NOMO-1 treated with DMSO at 0.1 percent for 48 hours (cell line): ENCODE data around the gene MINDY1.

Source experiments
- DNase-seq: peaks from one replicate; lab custom pipeline; 2025; ENCODE audit not compliant: unreplicated experiment; lab: John Stamatoyannopoulos, UW

MINDY1 gene

GRCh38 chr1:150987924-150988323, 18.8 kb downstream of the MINDY1 start:
- no peak for DNase-seq

DNA sequence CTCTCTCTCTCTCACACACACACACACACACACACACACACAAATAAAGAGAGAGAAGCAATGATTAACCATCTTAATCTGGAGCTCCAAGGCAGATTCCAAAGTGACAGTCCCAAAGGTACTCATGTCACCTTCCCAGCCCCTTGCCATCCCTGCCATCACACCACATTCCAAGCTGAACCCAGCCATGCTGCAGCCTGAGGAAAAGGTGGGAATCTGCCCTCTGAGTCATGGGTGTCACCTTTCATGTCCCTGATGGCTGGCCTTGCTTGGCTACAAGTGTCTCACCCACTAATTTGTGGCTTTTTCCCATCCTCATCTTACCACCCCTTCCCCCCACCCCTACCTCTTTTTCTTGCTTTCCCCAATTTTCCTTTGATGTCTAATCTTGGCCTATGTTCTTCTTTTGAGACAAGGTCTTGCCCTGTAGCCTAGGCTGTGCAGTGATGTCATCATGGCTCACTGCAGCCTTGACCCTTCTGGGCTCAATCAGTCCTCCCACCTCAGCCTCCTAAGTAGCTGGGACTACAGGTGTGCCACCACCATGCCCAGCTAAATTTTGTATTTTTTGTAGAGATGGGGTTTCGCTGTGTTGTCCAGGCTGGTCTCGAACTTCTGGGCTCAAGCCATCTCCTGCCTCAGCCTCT, 21.4 kb downstream of the MINDY1 start:
- no peak for DNase-seq

DNA sequence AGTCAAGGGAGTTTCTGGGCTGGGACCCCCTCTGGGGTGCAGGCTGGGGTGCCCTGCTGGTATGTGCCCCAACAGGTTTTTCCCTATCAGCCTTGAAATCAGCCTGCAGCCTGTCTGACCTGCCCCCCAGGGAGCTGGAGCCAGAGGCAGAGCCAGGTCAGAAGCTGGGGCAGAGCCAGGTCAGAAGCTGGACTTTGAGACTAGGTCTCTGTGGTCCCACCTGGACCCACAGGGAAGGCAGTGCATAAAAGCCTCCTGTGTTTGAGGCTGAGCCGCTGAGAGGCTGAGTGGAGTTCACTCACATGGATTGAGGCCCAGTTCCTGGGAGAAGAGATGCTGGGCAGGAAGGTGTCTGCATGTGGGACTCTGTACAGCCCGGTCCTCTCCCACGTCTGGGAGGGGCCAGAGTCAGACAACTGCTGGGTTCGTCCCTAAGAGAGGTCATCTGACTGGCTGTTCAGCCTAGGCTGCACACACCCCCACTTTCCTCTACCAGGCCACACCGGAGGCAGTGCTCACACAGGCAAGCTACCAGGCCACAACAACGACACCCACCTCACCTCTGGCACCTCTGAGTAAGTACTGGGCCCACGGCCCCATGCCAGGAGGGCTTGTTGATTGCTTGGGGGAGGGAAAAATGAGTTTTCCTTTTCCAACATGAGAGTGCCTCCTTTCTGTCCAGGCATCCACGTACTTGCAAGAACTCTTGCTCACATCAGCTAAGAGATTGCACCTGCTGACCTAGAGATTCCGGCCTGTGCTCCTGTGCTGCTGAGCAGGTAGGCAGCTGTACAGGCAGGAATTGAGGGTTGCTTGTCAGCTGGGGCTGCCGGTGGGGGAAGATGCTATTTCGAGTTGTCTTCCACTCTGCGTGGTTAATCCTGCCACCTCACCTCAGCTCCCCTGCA, 24.6 kb downstream of the MINDY1 start, which contains the start of gene ANXA9:
Gene ANXA9 (plus strand): TSS at position 488 of the 908 bp plus-strand sequence. CDS start 814 bp downstream, outside the sequence.
- DNase-seq: no peak

DNA sequence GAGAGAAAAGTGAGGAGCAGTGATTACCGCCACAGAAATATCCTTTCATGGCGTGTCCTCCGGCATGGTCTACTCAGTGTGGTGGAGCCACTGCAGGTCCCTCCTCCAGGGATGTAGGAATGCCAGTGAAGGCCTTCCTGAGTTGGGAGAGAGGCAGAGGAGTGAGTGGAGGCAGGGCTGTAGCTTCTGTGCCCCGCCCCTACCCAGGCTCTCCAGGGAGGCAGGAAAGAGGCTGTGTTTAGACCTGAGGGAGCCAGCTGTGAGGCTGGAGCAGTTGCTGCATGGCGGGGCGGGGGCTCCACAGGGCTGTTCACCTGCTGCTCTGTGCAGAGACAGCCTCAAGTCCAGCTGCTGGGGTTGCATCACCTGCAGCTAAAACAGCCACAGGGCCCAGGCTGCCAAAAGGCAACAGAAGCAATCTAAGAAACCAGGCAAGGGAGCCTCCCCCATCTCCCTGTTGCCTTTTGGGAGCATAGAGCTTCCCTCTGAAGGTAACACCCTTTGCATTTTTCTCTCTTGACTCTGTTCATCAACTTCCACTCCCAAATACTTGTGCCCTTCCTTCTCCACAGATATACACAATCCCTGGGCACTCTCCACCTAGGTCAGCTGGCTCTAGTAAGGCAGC, 25.4 kb downstream of the MINDY1 start:
- no peak for DNase-seq

- peak; percentile 80 for DNase-seq
Measured at GRCh38 chr1:150979092-150980056, 27.3 kb downstream of the MINDY1 start.

DNA sequence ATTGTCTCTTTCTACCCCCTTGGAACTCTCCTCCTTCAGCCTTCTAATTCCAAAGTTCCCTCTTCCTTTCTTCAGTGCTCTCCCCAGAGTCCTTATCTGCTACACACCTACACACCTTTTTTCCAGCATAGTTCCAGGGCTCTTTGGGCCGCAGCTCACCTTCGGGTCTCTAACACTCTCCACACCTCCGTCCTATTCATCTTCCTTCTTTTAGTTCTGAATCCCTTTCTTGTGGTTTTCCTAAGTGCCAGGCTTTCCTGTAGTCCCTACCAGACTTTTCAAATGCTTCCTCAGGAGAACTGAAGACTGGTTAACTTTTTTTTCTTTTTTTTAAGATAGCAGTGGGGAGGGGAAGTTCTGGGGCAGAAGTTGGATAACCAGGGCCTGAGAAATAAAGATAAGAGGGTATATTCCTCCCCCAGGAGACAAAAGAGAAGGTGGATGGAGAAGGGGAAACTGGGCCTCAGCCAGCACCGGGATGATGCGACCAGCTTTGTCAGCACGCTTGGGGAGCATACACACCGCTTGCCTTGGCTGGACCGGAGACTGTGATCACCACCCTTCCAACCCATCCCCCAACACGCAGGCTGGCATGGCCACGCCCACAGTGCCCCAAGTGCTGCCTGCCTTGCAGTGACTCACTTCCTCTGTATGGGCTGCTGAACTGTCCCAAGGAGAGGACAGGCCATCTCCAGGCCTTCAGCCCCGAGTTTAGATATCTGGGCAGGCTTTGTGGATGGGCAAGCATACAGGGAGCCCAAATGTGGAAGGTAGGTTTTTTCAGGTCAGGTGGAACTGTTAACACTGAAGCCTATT, 29.6 kb downstream of the MINDY1 start:
- peak; percentile 85 for DNase-seq

- no peak for DNase-seq
Measured at GRCh38 chr1:150976401-150976821, 30.3 kb downstream of the MINDY1 start.

GRCh38 chr1:150974580-150975478, 31.9 kb downstream of the MINDY1 start, which contains the start of gene CERS2:
Gene CERS2, minus strand, starts transcription at chr1:150974835. Its CDS starts 5,745 bp downstream, at chr1:150969090.
- peak; percentile 49 for DNase-seq

GRCh38 chr1:150973836-150974579, 32.7 kb downstream of the MINDY1 start:
- DNase-seq: peak; percentile 31

- no peak for DNase-seq
Measured at GRCh38 chr1:150973258-150973835, 33.4 kb downstream of the MINDY1 start.

GRCh38 chr1:150972417-150972940, 34.2 kb downstream of the MINDY1 start:
- DNase-seq: no peak

GRCh38 chr1:150971583-150972416, 34.9 kb downstream of the MINDY1 start:
- DNase-seq: no peak

DNA sequence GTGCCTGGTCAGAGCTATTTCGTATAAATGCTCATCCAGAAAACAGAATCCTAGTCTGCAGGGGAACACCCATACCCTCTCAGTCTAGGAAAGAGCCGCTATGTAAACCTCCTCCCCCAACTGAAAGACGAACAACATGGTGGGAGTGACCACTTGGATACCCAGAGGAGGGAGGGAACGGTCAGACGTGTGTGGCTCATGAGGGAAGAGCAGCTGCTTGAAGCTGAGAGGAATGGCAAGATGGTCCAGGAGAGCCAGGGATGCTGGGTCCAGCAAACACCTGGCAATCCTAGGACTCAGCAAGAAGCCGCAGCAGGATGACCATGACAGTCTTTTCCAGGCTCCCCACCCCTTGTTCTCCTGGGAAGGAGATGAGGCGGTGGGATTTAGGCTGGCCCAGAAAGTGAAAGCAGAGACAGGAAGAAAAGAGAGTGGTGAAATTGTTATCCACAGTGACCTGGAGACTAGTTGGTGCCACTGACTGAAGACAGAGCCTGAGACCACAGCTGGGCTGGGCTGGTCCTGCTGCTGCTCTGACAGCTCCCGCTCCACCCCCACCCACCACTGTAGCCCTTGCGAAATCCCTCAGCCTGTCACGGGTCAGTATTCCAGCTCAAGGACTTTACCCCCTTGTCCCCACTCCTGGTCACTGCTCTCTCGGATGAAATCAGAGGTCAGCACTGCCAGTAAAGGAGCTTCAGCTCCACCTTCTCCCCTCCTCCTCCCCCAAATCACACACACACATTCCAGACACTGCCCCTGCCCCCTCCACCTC, 35.7 kb downstream of the MINDY1 start:
- DNase-seq: no peak

GRCh38 chr1:150969626-150970025, 37.1 kb downstream of the MINDY1 start:
- no peak for DNase-seq

- DNase-seq: no peak
Measured at GRCh38 chr1:150968491-150968890, 38.2 kb downstream of the MINDY1 start.

DNA sequence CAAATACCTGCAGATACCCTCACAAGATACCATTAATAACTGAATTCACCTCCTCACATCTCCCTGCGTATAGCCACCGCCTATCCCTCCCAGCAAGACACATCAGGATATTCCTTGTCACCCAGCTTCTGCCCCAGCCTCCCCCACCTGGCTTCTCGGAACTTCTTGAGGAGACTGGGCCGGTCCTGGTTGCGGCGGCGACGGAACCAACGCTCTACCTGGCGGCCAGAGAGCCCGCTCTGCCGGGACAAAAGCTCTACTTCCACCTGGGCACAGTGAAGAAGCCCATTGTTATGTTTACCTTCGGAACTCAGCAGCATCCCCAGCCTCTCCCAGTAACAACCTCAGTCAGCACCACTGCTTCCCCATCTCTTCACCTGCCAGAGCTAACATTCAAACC, 38.8 kb downstream of the MINDY1 start:
- no peak for DNase-seq
